HCT116 (cell line): ENCODE measurements around the gene CNTN5. TPM values are rescaled to one million over a fixed set of nuclear protein-coding genes. Genes with fewer than 3 reads are reported as not detected.
"Not testable (repeated sequence)": the region's sequence is repeated elsewhere in the genome, so short reads cannot be mapped to it uniquely, and the experiment has no call there.

Source experiments
- ATAC-seq: fragments of 200-7000 bp; cut with Tn5 transposase; 2 replicates; pipeline ENCODE4 v1.9.1; 2020; ENCODE audit warnings: mild to moderate bottlenecking, moderate library complexity
- BruUV-seq: library from RNA; stranded (reverse); fragments of 400-500 nt; replicated peaks from 2 replicates; lab custom pipeline; 2021; lab: Mats Ljungman, UMichigan
- CTCF ChIA-PET: fragments of 300-600 bp; sonication (Branson Sonifier 250); formaldehyde crosslinking; loops from one replicate; lab custom pipeline; 2021; ENCODE audit warnings: antibody characterized with exemption; lab: Charles Lee
- POLR2A ChIA-PET: fragments of 300-600, 350-600 bp; sonication (Branson Sonifier 250); formaldehyde crosslinking; loops from one replicate; lab custom pipeline; 2021; ENCODE audit warnings: antibody characterized with exemption; lab: Charles Lee
- RAD21 ChIA-PET, 2 experiments: fragments of 300-600 bp; sonication (Branson Sonifier 250); formaldehyde crosslinking; loops; one replicate each; lab custom pipeline; 2023; ENCODE audit warnings: low total read pairs in 2 of 2; ENCODE audit not compliant: uncharacterized antibody in 2 of 2, unreplicated experiment in 2 of 2, low non-redundant PET in 1 of 2; lab: Charles Lee
- DNase-seq: peaks from one replicate; pipeline ENCODE4 v3.0.0-alpha.2; 2010; ENCODE audit warnings: low read depth, low spot score
- H2AFZ ChIP-seq: fragments of 200-600 bp; shearing (Covaris generic), sonication (generic); 2 replicates; pipeline ENCODE4 v1.6.1; 2017; ENCODE audit warnings: low read depth, mixed run types, mixed read lengths, antibody characterized with exemption, low read length; ENCODE audit not compliant: poor library complexity, severe bottlenecking
- H3K27ac ChIP-seq: 2 replicates; pipeline ENCODE4 v1.5.1; 2012; ENCODE audit warnings: low read depth, low read length
- H3K27me3 ChIP-seq: fragments of 200-600 bp; sonication (generic); 2 replicates; pipeline ENCODE4 v1.6.1; 2016; ENCODE audit warnings: mixed run types, low read length, mixed read lengths; ENCODE audit not compliant: insufficient read depth
- H3K36me3 ChIP-seq, 2 experiments: fragments of 200-500 bp in 1 of 2; fragments of 200-600 bp in 1 of 2; sonication (Bioruptor generic) in 1 of 2; sonication (generic) in 1 of 2; 2 replicates each; pipeline versions ENCODE4 v1.5.1 to v1.6.1; 2014 to 2016; ENCODE audit warnings: low read length in 2 of 2, inconsistent platforms in 1 of 2, mixed read lengths in 1 of 2, mixed run types in 1 of 2; ENCODE audit not compliant: insufficient read depth in 2 of 2, control insufficient read depth in 1 of 2
- H3K4me1 ChIP-seq, 2 experiments: fragments of 200-600 bp in 1 of 2; sonication (generic) in 1 of 2; 2 replicates each; pipeline versions ENCODE4 v1.5.1 to v1.6.1; 2012 to 2017; ENCODE audit warnings: low read length in 2 of 2, inconsistent platforms in 1 of 2, mild to moderate bottlenecking in 1 of 2, mixed read lengths in 1 of 2, mixed run types in 1 of 2, moderate library complexity in 1 of 2; ENCODE audit not compliant: insufficient read depth in 2 of 2, control insufficient read depth in 1 of 2
- H3K4me2 ChIP-seq: fragments of 200-600 bp; sonication (generic); 2 replicates; pipeline ENCODE4 v1.6.1; 2017; ENCODE audit warnings: mixed run types, low read length, mixed read lengths
- H3K4me3 ChIP-seq, 2 experiments: fragments of 200-600 bp in 1 of 2; sonication (generic) in 1 of 2; replicated peaks in 1 of 2; 2 replicates each; pipeline ENCODE4 v1.5.1; 2011 to 2016; ENCODE audit warnings: low read length in 2 of 2, control low read depth in 1 of 2, low read depth in 1 of 2, mild to moderate bottlenecking in 1 of 2, mixed read lengths in 1 of 2, mixed run types in 1 of 2
- H3K79me2 ChIP-seq: fragments of 200-600 bp; sonication (generic); 2 replicates; pipeline ENCODE4 v1.6.1; 2017; ENCODE audit warnings: mild to moderate bottlenecking, mixed run types, low read length, moderate library complexity, mixed read lengths; ENCODE audit not compliant: insufficient read depth
- H3K9ac ChIP-seq: fragments of 200-600 bp; sonication (generic); 2 replicates; pipeline ENCODE4 v1.6.1; 2016; ENCODE audit warnings: low read length, mixed read lengths
- H3K9me2 ChIP-seq: fragments of 200-600 bp; sonication (generic), shearing (Covaris generic); 2 replicates; pipeline ENCODE4 v1.6.1; 2017; ENCODE audit warnings: mixed run types, mild to moderate bottlenecking, moderate library complexity; ENCODE audit not compliant: insufficient read depth
- H3K9me3 ChIP-seq, 2 experiments: fragments of 200-500 bp in 1 of 2; fragments of 200-600 bp in 1 of 2; sonication (Bioruptor generic) in 1 of 2; sonication (generic) in 1 of 2; 2 replicates each; pipeline ENCODE4 v1.6.1; 2014 to 2017; ENCODE audit warnings: low read length in 2 of 2, mixed read lengths in 2 of 2, inconsistent platforms in 1 of 2, low read depth in 1 of 2, mild to moderate bottlenecking in 1 of 2, mixed run types in 1 of 2, moderate library complexity in 1 of 2; ENCODE audit not compliant: control insufficient read depth in 1 of 2, insufficient read depth in 1 of 2
- H4K20me1 ChIP-seq: fragments of 200-600 bp; sonication (generic), shearing (Covaris generic); 2 replicates; pipeline ENCODE4 v1.6.1; 2017; ENCODE audit warnings: mixed run types, mild to moderate bottlenecking, moderate library complexity; ENCODE audit not compliant: insufficient read depth
- ATF3 ChIP-seq: IDR thresholded peaks from 2 replicates; pipeline ENCODE4 v1.6.1; 2012
- CEBPB ChIP-seq: IDR thresholded peaks from 2 replicates; pipeline ENCODE4 v1.6.1; 2012; ENCODE audit warnings: low read depth
- ZFX ChIP-seq: fragments of 450-650 bp; IDR thresholded peaks from 2 replicates; pipeline ENCODE4 v1.6.1; 2017
- intact Hi-C: fragments of 100-400 bp; cut with micrococcal nuclease; formaldehyde crosslinking; loops from 2 replicates; pipeline ENCODE4 v1.10.0; 2022
- total RNA-seq: library from RNA; stranded (reverse); gene quantifications from one replicate; pipeline ENCODE4 v1.2.1, GENCODE V29; 2021; ENCODE audit not compliant: unreplicated experiment

The CNTN5 gene
- total RNA-seq, 1 experiment from 2014 or later, result not detected

DNA sequence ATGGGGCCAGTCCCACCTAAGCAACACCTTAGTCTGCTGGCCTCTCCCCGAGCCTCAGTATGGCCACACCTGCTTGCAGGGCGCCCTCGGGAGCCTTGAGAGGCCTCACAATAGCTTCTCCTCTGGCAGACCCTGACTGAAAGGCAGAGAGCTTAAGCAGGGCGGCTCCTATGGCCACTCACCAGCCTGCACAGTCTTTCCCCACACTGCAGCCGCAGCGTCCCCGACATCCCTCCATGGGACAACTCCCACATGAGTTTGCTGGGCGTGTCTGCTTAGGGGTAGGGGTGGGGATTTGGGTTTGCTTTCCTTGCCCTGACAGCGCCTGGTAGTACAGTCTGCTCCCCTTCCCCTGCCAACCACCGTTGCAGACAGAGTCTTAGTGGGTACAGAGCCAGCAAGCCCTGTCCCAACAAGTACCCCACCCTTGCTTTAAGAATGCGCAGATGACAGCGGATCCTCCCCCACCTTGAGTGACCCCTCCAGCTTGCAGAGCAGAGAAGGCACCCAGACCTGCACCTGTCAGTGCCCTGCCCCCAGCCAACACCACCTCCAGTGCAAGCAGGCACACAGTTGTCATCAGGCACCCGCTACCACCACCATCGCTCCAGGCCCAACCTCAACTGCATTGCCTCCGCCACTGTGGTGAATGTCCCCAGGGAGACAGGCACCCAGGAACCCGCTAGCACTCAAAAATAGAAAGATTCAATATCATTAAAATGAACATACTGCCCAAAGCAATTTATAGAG is 1252.5 kb downstream of the CNTN5 start:
- H3K9ac ChIP-seq, result no peak overlapping the region
- no peak for DNase-seq
- ATAC-seq, result no peak
- RAD21 ChIA-PET, result no interaction called here
- no peak overlapping the region for H3K27ac ChIP-seq
- BruUV-seq, result no TSS peak
- H4K20me1 ChIP-seq, result no peaks in the 10 kb centered on the region
- no peak overlapping the region for H3K4me2 ChIP-seq
- H3K9me3 ChIP-seq, result no peaks in the 10 kb centered on the region
- no peak for TF ChIP-seq ZFX
- TF ChIP-seq CEBPB, result no peak
- no peak for TF ChIP-seq ATF3
- no peaks in the 10 kb centered on the region for H3K36me3 ChIP-seq
- no peaks in the 10 kb centered on the region for H3K79me2 ChIP-seq
- H3K4me3 ChIP-seq, result no peak overlapping the region
- no peaks in the 10 kb centered on the region for H3K4me1 ChIP-seq
- no peaks in the 10 kb centered on the region for H3K9me2 ChIP-seq
- no peaks in the 10 kb centered on the region for H3K27me3 ChIP-seq
- POLR2A ChIA-PET, result no interaction called here
- CTCF ChIA-PET, result no interaction called here
- intact Hi-C loops, result no loop called here
- no peak overlapping the region for H2AFZ ChIP-seq

DNA sequence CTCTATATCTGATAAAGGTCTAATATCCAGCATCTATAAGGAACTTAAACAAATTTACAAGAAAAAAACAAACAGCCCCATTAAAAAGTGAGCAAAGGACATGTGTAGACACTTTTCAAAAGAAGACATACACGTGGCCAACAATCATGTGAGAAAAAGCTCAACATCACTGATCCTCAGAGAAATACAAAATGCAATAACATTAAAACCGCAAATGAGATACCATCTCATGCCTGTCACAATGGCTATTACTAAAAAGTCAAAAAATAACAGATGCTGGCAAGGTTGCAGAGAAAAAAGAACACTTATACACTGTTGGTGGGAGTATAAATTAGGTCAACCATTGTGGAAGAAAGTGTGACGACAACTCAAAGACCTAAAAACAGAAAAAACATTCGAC is 1253.7 kb downstream of the CNTN5 start:
- H3K27ac ChIP-seq, H4K20me1 ChIP-seq, RAD21 ChIA-PET, H3K4me2 ChIP-seq, intact Hi-C loops, DNase-seq, POLR2A ChIA-PET, H3K9me3 ChIP-seq, H3K9ac ChIP-seq, H3K9me2 ChIP-seq, CTCF ChIA-PET, H3K79me2 ChIP-seq, H3K4me3 ChIP-seq, H3K36me3 ChIP-seq, H3K27me3 ChIP-seq, H3K4me1 ChIP-seq, BruUV-seq, ATAC-seq, H2AFZ ChIP-seq: not testable (repeated sequence)
